ENCODE results near the gene TREM1.

Gene TREM1

DNA sequence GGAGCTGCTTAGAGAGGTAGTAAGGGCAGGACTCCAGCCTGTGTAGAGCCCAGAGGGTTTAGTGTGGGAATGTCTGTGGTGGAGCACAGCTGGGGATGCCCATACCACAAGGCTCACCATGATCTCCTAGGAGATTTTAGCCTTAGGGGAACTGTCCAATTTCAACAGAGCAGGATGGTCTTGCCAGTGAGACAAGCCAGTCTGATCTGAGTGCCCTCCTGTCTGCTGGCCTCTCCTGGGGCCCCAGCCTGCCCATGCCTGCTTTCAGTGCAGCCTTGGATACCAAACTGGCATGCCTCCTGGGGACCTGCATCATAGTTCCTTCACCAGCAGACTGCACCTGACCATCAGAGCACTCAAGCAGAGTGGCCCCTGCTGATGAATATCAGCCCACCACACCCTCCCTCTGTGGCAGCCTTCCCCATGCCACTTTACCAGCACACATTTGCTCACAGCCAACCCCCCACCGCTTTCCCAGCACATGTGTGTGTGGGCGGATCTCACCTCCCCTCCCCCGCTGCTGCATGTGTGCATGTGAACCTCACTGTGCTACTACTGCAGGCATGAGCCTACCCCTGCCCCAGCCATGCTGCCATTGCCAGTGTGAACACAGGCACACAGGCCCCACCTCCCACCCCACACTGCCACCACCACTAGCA is 7.9 kb upstream of the TREM1 start:
- no peak for DNase-seq (ENCODE audit: low spot score)

DNA sequence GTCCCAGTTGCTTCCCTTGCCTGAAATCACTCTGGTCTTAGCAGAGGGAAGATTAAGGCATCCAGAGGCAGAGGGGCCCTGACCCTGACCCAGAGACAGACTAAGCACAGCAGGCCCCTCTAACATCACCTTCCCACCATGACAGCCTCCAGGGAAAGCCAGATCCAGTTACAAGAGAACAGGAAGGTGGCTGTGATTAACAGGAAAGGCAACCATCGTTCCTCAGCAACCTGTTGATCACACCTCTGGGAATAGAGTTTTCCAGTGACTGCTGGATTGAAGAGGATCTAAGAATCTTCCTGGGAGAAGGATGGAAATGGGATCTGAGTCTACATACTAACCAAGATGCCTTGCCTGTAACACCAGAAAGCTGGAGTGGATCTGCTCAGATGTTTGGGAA is 5.2 kb upstream of the TREM1 start:
- DNase-seq (ENCODE audit: low spot score): no peak

DNA sequence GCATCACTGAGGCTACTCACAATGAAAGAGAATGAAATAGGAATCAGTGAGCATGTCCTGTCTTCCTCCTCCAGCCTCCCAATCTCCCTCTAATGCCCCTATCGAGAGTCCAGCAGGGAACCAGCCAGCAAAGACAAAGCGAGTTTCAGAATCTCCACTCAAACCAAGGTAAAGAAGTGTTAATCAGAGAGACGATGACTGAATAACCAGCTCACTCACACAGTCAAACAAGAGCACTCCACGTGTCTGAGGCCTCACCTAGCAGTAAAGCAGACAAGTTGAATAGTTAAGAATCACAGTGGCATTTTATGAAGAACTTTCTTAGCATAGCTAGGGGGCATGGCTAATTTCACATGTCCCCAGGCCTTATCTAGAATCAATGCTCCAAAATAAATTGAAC is 3.3 kb upstream of the TREM1 start:
- DNase-seq (ENCODE audit: low spot score): no peak

DNA sequence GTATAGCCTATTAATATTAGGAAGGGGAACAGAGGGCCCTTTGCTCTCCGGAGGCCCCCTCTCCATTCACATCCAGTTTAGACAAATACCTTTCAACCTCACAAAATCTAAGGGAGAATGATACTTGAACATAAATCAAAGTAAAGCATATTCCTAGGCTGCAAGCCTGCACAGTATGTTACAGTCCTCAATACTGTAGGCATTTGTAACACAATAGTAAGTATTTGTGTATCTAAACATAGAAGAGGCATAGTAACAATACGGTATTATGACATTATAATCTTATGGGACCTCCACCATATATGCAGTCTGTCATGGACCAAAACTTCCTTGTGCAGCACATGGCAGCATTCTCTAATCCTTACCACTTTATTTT is 2.3 kb upstream of the TREM1 start:
- no peak for DNase-seq (ENCODE audit: low spot score)

DNA sequence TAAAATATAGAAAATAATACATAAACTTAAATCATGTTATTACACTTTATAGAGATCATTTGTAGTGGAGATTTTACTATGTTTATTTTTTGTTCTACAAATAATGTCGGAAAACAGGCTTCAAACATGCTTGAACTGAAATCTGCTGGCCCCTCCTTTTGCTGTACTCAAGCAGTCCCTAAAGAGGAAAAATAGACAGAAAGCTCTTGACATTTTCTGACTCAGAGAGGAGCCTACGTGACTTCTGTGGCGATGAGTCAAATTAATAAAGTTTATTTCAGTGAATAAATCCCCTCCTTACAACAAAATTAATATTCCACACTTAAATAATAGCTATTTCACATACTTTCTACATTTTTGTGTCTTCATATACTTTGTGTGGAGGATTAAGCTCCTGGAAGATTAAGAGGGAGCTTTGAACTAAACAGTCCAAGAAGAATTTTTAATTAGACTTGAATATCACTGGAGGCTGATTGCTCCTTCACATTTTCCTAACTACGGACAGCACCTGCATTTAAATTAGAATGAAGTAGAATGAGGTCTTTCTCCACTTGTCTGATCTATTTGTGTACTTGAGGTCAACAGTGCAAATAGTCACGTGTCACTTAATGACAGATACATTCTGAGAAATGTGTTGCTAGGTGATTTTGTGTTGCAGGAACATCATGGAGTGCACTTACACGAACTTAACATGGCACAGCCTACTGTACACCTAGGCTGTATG is 1.7 kb upstream of the TREM1 start:
- DNase-seq (ENCODE audit: low spot score): no peak

DNA sequence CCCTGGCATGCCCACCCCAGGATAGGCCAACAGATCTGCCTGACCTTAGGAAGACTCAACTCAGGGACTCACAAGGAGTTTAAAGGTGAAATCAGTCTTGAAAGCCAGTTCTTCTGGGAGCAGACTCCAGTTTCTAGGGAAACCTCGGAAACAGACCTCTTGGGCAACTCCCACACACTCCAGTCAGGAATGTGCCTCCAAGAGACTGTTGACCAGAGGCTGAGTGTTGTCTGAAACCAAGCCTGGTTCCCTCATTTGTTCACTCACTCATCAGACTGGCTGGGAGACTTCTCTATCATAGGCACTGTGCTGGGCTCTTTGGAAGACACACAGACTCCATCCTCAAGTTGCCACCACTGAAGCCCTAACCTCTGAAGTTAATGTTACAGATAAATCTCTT is 1.8 kb downstream of the TREM1 start:
- no peak for DNase-seq (ENCODE audit: low spot score)

DNA sequence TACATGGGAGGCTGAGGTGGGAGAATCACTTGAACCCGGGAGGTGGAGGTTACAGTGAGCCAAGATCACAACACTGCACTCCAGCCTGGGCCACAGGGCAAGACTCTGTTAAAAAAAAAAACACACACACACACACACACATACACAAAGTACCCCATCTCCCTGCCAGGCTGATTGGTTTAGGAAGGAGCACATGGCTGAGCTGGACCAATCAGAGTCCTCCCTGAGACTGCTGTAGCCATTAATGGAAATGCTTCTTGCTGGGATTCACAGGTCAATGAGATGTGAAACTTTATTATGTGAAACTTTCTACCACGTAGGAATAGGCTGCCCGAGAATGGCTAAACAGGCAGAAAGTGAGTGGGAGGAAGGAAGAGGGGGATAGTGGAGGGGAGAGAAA is 2.9 kb downstream of the TREM1 start:
- no peak for DNase-seq (ENCODE audit: low spot score)

DNA sequence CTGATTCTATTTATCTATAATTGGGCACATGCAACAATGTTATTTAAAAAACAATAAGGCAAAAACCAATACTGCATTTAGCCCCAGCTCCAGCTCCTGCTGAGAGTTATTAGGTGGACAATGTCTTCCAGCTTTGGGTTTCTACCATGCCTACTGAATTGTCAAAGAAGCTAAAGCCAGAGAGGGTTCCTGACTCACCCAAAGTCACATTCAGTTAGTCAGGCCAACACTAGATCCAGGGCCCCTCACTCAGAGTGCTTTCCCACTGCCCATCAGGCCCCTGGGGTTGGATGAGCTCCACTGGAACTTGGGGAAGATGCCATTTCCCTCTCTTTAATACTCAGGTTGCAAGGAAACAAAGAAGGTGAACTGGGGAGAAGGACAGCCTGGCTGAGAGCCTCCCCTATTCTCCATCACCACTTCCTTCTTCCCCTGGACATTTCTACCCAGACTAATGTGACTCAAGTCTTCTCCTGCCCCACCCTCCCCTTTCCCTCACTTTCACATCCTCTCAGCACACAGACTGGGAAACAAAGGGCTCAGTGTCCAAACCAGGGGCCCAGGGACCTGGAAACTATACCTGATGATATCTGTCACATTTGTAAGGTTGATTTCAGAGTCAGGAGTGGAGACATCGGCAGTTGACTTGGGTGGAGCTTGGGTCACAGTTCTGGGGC is 6.0 kb downstream of the TREM1 start:
- peak; percentile 3 for DNase-seq (ENCODE audit: low spot score)

DNA sequence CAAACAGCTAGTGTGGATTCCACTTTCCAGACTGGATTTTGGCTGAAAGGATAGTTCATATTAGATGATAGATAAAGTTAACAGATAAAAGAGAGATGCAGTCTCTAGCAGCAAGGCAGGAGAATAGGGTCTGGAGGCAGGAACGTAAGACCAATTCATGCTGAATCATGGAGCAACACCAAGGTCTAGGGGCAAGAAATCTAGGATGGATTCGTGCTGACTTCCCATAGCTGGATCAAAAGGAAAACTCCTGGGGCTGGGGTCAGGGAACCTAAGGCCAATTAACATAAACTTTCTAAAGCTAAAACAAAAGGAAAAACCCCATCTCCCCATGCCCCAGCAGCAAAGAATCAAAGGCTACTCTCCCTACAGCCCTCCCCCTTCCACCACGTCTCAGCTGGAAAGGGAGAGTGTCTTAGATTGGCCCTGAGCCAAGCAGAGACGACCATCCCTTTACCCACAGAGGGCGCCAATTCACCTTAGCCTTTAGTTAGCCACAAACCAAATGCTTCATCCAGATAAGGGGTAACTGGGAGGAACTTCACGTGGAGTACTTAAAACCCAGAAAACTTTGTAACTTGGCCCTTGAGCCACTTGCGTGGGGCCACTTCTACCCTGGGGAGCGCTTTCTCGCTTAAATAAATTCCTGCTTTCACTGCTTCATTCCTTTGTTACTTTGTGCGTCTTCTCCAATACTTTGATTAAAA is 7.6 kb downstream of the TREM1 start:
- peak; percentile 55 for DNase-seq (ENCODE audit: low spot score)

DNA sequence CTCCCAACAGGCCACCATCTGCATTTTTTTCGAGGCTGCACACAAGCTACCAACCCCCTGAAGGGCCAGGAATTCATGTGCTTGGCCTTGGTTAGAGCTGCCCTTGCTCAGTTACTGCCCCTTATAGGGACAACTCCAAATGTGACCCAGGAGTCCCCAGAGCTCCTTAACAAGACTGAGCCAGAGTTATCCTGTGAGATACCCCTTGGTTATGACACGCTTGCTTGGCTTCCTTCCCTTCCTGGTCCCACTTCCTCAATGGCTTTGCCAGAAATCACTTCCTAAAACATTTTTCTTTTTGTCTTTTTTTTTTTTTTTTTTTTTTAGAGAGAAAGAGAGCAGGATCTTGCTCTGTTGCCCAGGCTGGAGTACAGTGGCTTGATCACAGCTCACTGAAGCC is 8.9 kb downstream of the TREM1 start:
- DNase-seq (ENCODE audit: low spot score): no peak

DNA sequence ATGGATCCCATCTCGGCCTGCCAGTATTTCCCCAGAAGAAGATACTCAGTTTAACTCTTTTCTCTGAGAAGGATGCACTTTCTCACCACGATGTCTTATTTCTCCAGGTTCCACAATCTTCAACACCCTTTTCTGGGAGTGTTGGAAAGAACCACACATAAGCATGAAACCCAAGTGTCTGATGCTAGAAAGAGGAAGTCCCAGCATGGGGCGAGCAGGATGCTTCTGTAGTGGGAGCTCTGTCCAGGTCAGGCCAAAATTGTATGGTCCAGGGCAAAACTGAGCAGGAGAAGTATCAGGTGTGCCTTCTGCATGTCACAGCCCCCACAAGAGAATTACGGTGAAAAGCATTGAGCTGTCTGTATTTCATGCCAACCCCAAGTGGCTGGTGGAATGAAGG is 11.0 kb downstream of the TREM1 start:
- DNase-seq (ENCODE audit: low spot score): no peak

DNA sequence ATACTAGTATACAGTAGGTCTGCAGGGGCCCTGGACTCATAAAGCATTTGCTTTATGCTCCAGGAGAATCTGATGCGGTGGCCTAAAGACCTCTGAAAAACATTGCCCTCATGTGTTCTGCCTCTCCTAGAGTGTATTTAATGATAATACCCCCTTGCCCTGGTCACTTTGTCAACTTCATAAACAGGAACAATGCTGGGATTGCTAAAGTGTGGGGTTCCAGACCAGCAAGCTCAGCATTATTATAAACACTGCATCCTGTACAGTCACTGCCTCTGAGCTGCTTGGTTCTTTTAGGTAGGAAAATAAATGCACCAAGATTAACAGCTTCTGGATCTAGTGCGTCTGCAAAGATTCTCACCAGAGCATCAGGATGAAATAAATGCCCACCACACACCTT is 12.2 kb downstream of the TREM1 start:
- DNase-seq (ENCODE audit: low spot score): no peak

DNA sequence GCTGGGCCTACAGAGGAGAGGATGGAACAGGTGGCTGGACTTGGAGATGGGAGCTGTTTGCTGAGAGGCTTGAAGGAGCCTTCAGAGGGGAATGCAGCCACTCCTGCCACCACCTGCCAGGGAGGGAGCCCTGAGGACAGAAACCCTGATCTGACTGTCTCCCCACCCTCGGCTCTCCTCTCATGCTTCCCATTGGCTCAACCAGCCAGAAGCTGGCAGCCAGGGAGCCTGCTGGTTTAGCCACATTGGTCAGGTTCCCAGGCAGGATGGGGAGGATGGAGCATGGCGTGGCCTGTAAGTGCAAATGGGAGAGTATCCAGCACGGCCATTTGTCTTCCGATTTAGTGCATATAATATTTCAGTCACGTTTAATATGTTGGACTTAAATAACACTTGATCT is 12.8 kb downstream of the TREM1 start:
- no peak for DNase-seq (ENCODE audit: low spot score)

DNA sequence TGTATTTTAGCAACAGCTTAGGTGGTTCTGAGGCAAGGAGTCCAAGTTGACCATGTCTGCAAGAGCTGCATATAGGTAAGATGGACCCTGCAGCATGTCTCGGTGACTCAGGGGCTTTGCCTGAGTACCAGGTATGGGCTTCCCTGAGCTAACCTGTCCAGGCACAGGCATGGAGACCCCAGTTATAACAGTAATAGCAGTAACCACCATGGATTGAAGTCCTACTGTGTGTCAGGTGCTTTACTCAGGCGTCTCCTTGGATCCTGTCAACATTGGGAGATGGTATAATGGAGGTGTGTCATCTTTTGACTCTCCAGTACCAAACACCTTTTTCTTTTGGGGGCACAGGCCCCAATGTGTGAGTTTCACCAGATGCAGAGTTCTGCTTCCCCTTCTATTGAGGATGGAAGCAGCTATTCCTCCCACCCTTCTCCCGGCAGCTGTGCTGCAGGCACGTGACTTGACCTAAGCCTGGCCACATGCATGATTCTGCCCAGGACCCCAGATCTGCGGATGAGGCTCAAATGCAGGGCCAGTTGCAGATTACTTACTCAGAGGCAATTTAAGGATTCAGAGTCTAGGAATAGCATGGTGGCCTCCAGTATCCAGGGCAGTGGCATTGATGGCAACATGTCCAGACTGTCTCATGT is 13.8 kb downstream of the TREM1 start:
- DNase-seq (ENCODE audit: low spot score): no peak

DNA sequence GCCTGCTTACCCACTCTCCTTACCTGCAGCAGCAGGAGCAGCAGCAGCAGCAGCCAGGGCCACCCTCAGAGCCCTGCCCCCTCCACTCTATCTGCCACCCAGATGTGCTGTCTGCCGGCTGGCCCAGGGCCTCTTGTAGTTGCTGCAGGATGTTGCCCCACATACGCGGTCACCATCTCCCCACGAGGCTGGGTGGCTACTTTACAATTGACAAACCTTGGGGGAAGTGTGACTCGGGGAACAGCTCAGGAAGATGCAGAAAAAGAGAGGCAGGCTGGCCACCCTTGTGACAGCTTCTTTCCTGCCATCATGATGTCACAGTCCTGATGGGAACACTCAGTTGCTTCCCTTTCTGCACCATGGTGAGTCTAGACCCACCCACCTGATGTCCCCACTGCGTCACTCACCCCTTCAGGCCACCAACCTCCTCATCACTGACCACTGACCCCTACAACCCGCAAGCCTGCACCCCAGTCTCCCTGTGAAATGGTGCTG is 14.5 kb downstream of the TREM1 start:
- no peak for DNase-seq (ENCODE audit: low spot score)

DNA sequence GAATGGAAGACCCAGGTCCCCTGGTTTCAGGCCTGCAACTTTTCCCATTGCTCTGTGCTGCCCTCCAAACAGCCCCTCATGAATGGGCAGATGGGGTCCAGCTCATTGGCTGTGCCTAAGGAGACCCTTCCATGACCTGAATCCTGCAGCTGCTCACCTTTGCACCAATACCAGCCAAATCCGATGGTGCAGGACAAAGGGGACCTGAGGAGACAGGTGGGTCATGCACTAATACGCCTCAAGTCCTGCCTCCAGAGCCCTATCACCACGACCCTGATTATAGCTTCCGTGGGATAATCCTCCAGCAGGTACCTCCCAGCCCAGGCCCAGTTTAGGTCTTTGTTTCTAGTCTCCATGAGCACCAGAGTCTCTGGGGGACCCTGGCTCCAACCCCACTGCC is 16.8 kb downstream of the TREM1 start:
- no peak for DNase-seq (ENCODE audit: low spot score)

DNA sequence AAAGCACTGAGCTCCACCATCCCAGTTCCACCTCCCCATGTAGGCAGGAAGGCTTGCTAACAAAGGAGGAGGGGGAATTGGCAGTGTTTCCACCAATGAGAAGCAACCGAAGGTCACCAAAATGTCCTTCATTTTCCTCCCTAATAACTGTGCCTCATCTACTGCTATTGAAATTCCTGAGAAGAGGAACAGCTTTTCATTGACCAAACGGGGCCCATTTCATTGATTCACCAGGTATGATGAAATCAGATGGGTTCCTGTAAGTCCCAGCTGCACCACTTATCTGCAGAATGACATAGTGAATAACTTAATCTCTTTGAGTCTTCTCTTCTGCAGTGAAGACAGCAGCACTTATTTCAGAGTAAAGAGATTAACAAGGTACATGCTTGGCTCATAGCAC is 17.3 kb downstream of the TREM1 start:
- no peak for DNase-seq (ENCODE audit: low spot score)

DNA sequence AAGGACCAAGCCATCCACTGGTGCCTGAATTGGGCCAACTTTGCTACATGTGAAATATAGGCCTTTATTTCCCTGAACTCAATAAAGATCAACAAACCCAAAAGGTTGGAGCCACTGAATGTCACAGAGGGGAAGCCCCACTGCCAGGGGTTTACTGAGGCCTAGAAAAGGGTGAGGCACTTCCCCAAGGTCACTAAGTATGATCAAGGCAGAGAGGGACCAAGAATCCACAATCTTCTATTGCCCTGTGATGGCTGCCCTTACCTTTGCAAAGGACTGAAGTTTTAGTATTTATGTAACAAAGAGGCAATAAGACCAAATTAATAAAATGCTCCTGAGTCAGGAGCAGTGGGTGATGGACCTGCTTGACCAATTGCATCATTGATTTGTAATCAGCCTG is 18.0 kb downstream of the TREM1 start:
- no peak for DNase-seq (ENCODE audit: low spot score)

DNA sequence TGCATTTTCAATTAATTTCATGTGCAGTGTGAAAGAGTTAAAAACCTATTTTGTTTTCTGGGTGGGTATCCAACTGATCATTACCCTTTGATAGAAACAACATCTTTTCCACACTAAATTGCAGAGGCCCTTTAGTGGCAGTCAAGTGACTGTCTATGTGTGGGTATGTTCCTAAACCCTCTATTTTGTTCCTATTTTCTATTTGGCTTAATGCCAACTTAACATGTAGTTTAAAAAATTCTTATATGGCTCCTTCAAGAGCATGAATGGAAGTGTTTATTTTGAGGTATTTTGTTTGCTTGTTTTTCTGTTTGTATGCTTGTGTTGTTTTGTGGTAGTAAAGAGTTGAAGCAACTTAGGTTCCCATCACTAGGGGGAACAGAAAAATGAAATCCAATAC is 19.9 kb downstream of the TREM1 start:
- no peak for DNase-seq (ENCODE audit: low spot score)

DNA sequence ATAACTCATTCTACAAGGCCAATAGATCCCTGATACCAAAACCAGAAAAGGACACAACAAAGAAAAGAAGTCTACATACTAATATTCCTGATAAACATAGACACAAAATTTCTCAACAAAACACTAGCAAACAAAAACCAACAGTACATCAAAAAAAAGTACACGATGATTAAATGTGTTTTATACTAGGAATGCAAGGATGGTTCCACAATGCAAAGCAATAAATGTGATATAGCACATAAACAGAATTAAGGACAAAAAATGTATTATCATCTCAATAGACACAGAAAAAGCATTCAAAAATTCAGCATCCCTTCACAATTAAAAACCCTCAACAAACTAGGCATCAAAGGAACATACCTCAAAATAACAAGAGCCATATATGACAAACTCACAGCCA is 23.2 kb downstream of the TREM1 start:
- no peak for DNase-seq (ENCODE audit: low spot score)

DNA sequence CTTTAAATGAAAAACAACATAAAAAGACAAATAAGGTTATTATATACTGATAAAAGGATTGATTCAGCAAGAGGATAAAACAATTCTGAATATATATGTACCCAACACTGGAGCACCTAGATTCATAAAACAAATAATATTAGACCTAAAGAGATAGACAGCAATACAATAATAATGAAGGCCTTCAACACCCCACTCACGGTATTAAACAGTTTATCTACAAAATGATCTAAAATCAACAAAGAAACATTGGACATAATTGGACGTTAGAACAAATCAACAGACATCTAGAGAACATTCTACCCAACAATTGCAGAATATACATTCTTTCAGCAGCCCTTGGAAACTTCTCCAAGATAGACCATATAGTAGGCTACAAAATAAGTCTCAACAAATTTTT is 24.1 kb downstream of the TREM1 start:
- no peak for DNase-seq (ENCODE audit: low spot score)

DNA sequence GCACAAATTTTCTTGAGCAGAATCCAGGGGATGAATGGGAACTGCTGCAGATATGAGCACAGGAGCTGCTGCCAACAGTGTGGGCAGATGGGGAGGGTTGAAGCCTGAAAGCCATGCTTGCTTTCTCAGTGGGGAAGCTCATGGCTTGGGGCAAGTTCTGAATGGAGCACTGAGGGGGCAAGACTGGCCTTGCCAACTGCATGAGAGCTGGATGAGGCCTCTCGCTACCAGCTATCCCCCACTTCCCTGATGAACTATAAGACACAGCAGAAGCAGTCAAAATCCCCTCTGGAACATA is 28.3 kb downstream of the TREM1 start:
- no peak for DNase-seq (ENCODE audit: low spot score)

Measured in LoVo (cell line).